ENCODE data around the gene PA2G4.
"Not testable (repeated sequence)": the region's sequence is repeated elsewhere in the genome, so short reads cannot be mapped to it uniquely, and the experiment has no call there.

PA2G4 gene

GRCh38 chr12:56110571-56110970, 6.2 kb downstream of the PA2G4 start:
- Histone ChIP-seq H3K9me3 (no peaks in the 10 kb centered on the region), H3K4me3 (no peak overlapping the region), H4K20me1 (peaks cover 25% of the 10 kb centered on the region), H3K4me2 (no peak overlapping the region), H3K27me3 (no peaks in the 10 kb centered on the region), H3K36me3 (peaks cover 87% of the 10 kb centered on the region), H3K27ac (no peak overlapping the region), H3K4me1 (peaks cover 21% of the 10 kb centered on the region), H3K9ac (no peak overlapping the region)
- TF ChIP-seq Cebpa-rat (IDR thresholded peaks at IDR 0.05) = no peak

GRCh38 chr12:56114084-56114483, 9.7 kb downstream of the PA2G4 start:
- H3K4me2 ChIP-seq = no peak overlapping the region
- H3K36me3 ChIP-seq = peaks cover 55% of the 10 kb centered on the region
- H3K4me1 ChIP-seq = peaks cover 12% of the 10 kb centered on the region
- no peak overlapping the region for H3K4me3 ChIP-seq
- no peak overlapping the region for H3K27ac ChIP-seq
- peaks cover 9% of the 10 kb centered on the region; the same call in 1 of the 2 replicates for H4K20me1 ChIP-seq
- TF ChIP-seq Cebpa-rat (IDR thresholded peaks at IDR 0.05) = no peak
- no peaks in the 10 kb centered on the region for H3K27me3 ChIP-seq
- H3K9ac ChIP-seq = no peak overlapping the region
- H3K9me3 ChIP-seq = no peaks in the 10 kb centered on the region

GRCh38 chr12:56115329-56115728, 11.0 kb downstream of the PA2G4 start:
- Histone ChIP-seq H3K4me2 (peak overlapping the region; percentile 93), H4K20me1 (peaks cover 9% of the 10 kb centered on the region; the same call in 1 of the 2 replicates), H3K36me3 (peaks cover 45% of the 10 kb centered on the region), H3K9ac (peak overlapping the region; percentile 95), H3K27me3 (no peaks in the 10 kb centered on the region), H3K9me3 (no peaks in the 10 kb centered on the region), H3K4me3 (peak overlapping the region; percentile 78), H3K4me1 (peaks cover 25% of the 10 kb centered on the region), H3K27ac (peak overlapping the region; percentile 94)
- TF ChIP-seq Cebpa-rat (IDR thresholded peaks at IDR 0.05) = no peak

GRCh38 chr12:56116267-56117081, 12.1 kb downstream of the PA2G4 start, which contains the start of gene RPL41:
RPL41 (plus strand) TSS chr12:56116633.
- H3K4me2 ChIP-seq = peak within 1 kb of the TSS; percentile 93
- H3K9ac ChIP-seq = peak within 1 kb of the TSS; percentile 95
- peaks cover 45% of the 10 kb centered on the region for H3K36me3 ChIP-seq
- H3K27ac ChIP-seq = peak within 1 kb of the TSS; percentile 94
- H3K27me3 ChIP-seq = no peaks in the 10 kb centered on the region
- peaks cover 9% of the 10 kb centered on the region; the same call in 1 of the 2 replicates for H4K20me1 ChIP-seq
- H3K4me3 ChIP-seq = peak within 1 kb of the TSS; percentile 78
- H3K9me3 ChIP-seq = no peaks in the 10 kb centered on the region
- no peak for TF ChIP-seq Cebpa-rat (IDR thresholded peaks at IDR 0.05)
- peaks cover 25% of the 10 kb centered on the region for H3K4me1 ChIP-seq

- Histone ChIP-seq H3K4me2 (peak overlapping the region; percentile 93), H3K36me3 (peaks cover 45% of the 10 kb centered on the region), H3K4me1 (peaks cover 25% of the 10 kb centered on the region), H3K27ac (peak overlapping the region; percentile 94), H3K4me3 (peak overlapping the region; percentile 78), H3K9ac (peak overlapping the region; percentile 95)
- H3K27me3 ChIP-seq, H4K20me1 ChIP-seq, H3K9me3 ChIP-seq: not testable (repeated sequence)
Measured at GRCh38 chr12:56117082-56117706, 12.8 kb downstream of the PA2G4 start.

- Histone ChIP-seq H3K4me3 (peak within 1 kb of the TSS; percentile 78), H3K4me1 (peaks cover 25% of the 10 kb centered on the region), H3K9me3 (no peaks in the 10 kb centered on the region), H3K27ac (peak within 1 kb of the TSS; percentile 94), H3K9ac (peak within 1 kb of the TSS; percentile 95), H3K36me3 (peaks cover 38% of the 10 kb centered on the region), H3K4me2 (peak within 1 kb of the TSS; percentile 93), H3K27me3 (no peaks in the 10 kb centered on the region), H4K20me1 (peaks cover 9% of the 10 kb centered on the region; the same call in 1 of the 2 replicates)
- TF ChIP-seq Cebpa-rat (IDR thresholded peaks at IDR 0.05) = no peak
Measured at GRCh38 chr12:56117778-56118687, 13.7 kb downstream of the PA2G4 start, which contains the start of gene ZC3H10. ZC3H10 (plus strand) TSS chr12:56118266; CDS start chr12:56120563, 2,297 bp downstream.

GRCh38 chr12:56118688-56119357, 14.5 kb downstream of the PA2G4 start:
- Histone ChIP-seq H3K9me3 (no peaks in the 10 kb centered on the region), H3K4me3 (peak overlapping the region; percentile 78), H3K27me3 (no peaks in the 10 kb centered on the region), H3K9ac (peak overlapping the region; percentile 81), H3K4me1 (peaks cover 25% of the 10 kb centered on the region), H3K4me2 (peak overlapping the region; percentile 93), H3K36me3 (peaks cover 30% of the 10 kb centered on the region), H3K27ac (peak overlapping the region; percentile 74), H4K20me1 (peaks cover 9% of the 10 kb centered on the region; the same call in 1 of the 2 replicates)
- no peak for TF ChIP-seq Cebpa-rat (IDR thresholded peaks at IDR 0.05)

GRCh38 chr12:56119361-56119796, 15.0 kb downstream of the PA2G4 start:
- Histone ChIP-seq H3K4me3 (peak overlapping the region; percentile 78), H3K4me1 (peaks cover 25% of the 10 kb centered on the region), H4K20me1 (peaks cover 9% of the 10 kb centered on the region; the same call in 1 of the 2 replicates), H3K27me3 (no peaks in the 10 kb centered on the region), H3K9ac (peak overlapping the region; percentile 81), H3K4me2 (peak overlapping the region; percentile 93), H3K9me3 (no peaks in the 10 kb centered on the region), H3K36me3 (peaks cover 24% of the 10 kb centered on the region), H3K27ac (peak overlapping the region; percentile 74; the same call in 1 of the 2 replicates)
- TF ChIP-seq Cebpa-rat (IDR thresholded peaks at IDR 0.05) = no peak

Measured in BLaER1 (cell line).